ENCODE data around the gene FERMT1.
"Not testable (repeated sequence)": the region's sequence is repeated elsewhere in the genome, so short reads cannot be mapped to it uniquely, and the experiment has no call there.

The FERMT1 gene

GRCh38 chr20:6038256-6038655, 84.6 kb downstream of the FERMT1 start:
- no peak for DNase-seq

DNA sequence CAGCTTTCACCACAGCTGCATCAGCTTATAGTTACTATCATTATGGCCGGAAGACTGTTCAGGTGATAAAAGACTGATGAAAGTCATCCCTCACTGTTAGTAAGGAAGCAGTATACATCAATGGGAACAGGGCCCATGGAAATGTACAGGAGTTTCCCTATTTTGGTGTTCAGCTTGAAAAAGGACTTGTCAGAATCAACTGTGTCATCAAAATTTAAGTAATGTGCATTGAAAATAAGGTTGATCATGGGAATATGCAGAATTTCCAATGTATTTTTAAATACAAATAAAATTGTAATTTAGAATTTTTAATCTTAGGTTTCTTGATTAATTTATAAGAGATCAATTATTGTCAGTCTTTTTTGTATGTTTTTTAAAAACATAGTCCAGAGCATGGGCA, 85.7 kb downstream of the FERMT1 start:
- no peak for DNase-seq

DNA sequence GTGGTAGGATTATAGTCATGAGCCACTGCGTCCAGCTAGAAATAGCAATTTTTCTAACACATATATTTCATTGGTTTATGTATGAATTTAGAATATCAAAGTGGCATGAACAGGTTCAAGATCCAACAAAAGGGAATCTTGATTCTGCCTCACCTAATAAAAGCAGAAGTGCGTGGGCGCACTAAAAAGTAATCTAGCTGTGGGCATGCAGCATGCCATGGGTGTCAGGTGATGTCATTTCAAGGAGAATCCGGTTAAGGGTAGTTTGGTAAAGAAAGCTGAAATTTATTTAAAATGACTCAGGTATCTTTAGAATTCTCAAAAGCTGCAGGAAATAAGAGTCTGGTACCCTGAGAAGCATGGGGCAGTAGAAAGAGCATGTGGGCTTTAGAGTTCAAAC, 86.6 kb downstream of the FERMT1 start:
- no peak for DNase-seq

DNA sequence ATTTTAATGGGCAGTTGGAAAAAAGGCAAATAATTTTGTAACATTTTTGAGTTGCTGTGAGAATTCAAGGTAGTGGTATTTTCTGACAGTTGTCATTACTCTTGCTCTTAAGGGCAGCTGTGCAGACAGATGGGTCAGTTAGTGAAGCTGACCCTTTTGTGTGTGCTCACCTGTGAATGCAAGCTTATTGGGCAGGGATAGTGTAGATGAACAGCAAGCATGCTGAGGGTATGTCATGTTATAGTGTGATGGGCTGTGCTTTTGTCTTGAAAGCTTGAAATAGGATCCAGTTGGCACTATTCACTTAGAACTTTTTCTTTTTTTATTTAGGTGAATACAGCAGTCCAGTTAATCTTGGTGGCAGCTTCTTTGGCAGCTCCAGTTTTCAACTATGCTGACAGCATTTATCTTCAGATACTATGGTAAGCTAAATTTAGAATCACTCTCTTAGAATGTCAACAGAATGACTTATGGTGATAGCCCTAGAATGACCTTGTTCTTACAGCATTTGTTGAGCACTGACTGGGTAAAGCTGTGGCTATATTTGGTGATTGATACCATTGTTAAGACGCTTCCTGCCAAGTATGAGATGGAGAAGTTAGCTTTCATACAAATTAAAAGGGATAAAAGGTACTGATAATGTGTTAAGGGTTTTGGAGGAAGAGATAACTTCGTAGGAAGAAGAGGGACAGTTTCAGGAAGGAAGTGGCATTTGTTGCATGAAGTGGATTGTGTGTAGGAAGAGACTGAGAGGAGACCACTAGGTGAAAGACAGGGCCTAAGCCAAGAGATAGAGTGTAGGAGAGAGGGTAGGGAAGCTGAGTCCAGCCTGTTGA, 88.5 kb downstream of the FERMT1 start:
- peak; percentile 18 for DNase-seq

DNA sequence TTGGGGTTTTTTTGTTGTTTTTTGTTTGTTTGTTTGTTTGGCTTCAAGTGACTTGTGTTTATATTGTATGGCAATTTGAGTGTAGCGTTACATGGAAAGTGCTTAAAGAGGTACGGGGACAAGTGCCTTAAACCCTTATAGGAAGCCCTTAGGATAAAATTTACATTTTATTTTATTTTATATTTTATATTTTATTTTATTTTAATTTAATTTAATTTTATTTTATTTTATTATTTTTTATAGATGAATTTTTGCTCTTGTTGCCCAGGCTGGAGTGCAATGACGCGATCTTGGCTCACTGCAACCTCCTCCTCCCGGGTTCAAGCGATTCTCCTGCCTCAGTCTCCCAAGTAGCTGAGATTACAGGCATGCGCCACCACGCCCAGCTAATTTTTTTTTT, 89.9 kb downstream of the FERMT1 start:
- not testable (repeated sequence) for DNase-seq

- no peak for DNase-seq
Observed at GRCh38 chr20:6030453-6031080, 92.3 kb downstream of the FERMT1 start.

DNA sequence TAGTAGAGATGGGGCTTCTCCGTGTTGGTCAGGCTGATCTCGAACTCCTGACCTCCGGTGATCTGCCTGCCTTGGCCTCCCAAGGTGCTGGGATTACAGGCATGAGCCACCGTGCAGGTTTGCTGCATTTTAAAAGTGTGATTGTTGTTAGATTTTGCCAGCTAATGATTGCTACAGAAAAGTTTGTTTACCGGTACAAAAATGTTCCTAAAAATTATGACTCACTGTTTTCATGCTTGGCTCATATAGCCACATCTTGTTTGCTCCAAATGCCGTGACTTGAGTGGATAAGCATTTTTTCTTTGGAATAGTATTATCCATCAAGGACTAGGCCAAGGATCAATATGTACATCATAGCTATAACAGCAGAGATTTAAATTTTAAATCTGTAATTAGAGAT, 93.3 kb downstream of the FERMT1 start:
- no peak for DNase-seq

DNA sequence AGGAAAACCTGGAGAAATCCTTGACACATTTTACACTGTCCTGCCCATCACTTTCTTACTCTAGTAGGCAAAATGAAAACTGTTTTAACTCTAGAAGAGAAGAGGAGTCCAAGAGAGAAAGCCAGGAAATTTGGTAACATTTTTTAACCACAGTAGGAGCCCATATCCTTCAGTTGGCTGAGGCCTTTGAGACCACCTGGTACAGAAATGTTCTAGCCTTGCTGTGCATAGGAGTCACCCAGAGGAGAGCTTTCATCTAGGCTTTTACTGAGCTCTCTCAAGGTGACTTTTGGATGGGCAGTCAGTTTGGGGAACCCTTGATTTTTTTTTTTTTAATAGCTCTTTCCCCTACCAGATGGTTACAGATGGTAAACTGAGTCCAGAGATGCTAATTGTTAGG, 94.0 kb downstream of the FERMT1 start:
- no peak for DNase-seq

- peak; percentile 47 for DNase-seq
Observed at GRCh38 chr20:6026051-6026450, 96.8 kb downstream of the FERMT1 start.
